Measurements from ENCODE around the gene RRM1.

DNA sequence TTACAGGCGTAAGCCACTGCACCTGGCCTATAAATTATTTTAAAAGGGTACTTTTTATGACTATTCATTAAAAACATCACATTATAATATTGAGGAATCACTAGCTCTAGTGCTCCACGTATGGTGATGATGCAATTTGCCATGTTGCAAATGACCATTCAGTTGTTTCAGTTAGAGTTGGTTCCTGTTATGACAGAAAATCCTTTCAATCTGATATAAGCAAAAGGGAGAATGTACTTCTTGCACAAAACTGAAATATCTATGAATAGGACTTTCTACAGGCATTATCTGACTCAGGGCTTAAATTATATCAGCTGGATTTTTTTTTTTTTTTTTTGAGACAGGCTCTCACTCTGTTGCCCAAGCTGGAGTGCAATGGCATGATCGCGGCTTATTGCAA is 45.6 kb upstream of the RRM1 start:
- TF ChIP-seq POLR2AphosphoS5 (IDR thresholded peaks at IDR 0.05; ENCODE audit: borderline replicate concordance, low read depth, low read length) (no peak), EZH2 (IDR thresholded peaks at IDR 0.05) (no peak), FOXP2 (optimal IDR thresholded peaks at IDR 0.05; ENCODE audit: control extremely low read depth, extremely low read length, insufficient read depth) (no peak)

Data from SK-N-MC (cell line).